ENCODE results near the gene NT5C3B. TPM values are rescaled to one million over a fixed set of nuclear protein-coding genes. Genes with fewer than 3 reads are reported as not detected.

Gene NT5C3B
- total RNA-seq, 1 experiment from 2014 or later = 120 TPM

DNA sequence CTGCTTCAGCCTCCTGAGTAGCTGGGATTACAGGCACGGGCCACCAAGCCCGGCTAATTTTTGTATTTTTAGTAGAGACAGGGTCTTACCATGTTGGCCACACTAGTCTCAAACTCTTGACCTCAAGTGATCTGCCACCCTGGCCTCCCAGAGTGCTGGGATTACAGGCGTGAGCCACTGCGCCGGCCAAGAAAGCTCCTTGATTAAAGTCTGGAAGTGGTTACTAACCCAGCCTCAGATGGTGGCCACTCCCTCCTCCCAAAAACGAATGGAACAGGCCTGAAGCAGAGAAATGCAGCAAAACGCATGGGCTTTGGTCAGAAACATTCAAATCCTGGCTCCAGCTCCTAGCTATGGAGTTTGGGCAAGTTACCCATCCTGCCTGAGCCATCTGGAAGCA lies 11.9 kb downstream of the NT5C3B start:
- no peaks in the 10 kb centered on the region for H3K9me3 ChIP-seq (replicated peaks)
- no peaks in the 10 kb centered on the region for H3K27me3 ChIP-seq
- peaks cover 25% of the 10 kb centered on the region; the same call in 1 of the 2 replicates for H3K36me3 ChIP-seq
- H3K4me3 ChIP-seq = no peak overlapping the region
- H3K4me1 ChIP-seq = no peaks in the 10 kb centered on the region
- DNase-seq = no peak
- H3K27ac ChIP-seq = no peak overlapping the region

DNA sequence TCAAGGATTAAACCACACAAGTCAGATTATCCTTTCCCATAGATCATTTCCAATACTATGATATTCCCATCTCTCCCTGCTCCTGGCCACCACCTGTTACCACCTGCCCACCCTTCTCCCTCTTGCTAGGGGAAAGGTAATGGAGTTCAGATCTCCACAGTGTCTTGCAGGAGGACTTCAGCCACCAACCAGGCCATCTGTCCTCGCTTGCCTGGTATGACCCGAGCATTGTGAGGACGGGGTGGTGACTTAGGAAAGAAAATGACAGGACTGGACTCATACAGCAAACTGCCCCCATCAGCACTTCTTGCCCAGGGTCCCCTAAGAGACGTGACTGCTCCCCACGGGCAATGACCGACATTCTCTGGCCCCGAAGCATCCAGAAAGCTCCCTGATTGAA lies 12.5 kb downstream of the NT5C3B start:
- no peaks in the 10 kb centered on the region for H3K9me3 ChIP-seq (replicated peaks)
- H3K27ac ChIP-seq = no peak overlapping the region
- no peaks in the 10 kb centered on the region for H3K27me3 ChIP-seq
- DNase-seq = no peak
- no peak overlapping the region for H3K4me3 ChIP-seq
- H3K4me1 ChIP-seq = no peaks in the 10 kb centered on the region
- peaks cover 25% of the 10 kb centered on the region; the same call in 1 of the 2 replicates for H3K36me3 ChIP-seq

DNA sequence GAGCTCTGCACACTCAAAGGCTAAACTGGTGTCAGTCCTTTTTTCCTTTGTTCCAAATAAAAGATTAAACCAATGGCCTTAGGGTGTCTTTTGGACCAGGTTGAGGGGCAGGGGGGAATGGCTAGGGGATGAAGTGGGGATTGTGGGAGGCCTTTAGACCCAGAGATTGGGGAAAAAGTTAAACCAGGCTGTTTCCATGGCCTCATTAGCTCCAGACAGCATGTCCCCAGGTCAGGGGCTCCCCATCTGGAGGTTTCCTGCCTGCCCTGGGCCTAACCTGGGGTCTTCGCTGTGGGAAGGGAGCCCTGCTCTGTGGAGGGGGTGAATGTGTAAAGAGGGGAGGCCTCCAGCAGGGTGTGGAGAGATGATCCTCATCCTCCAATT lies 12.9 kb downstream of the NT5C3B start:
- H3K9me3 ChIP-seq (replicated peaks) = no peaks in the 10 kb centered on the region
- no peaks in the 10 kb centered on the region for H3K27me3 ChIP-seq
- no peak overlapping the region for H3K4me3 ChIP-seq
- H3K27ac ChIP-seq = no peak overlapping the region
- H3K36me3 ChIP-seq = peaks cover 25% of the 10 kb centered on the region; the same call in 1 of the 2 replicates
- H3K4me1 ChIP-seq = no peaks in the 10 kb centered on the region
- no peak for DNase-seq

GRCh38 chr17:41822216-41823140 lies 13.6 kb downstream of the NT5C3B start:
- Histone ChIP-seq H3K27ac (no peak overlapping the region), H3K4me3 (no peak overlapping the region), H3K4me1 (no peaks in the 10 kb centered on the region)

GRCh38 chr17:41821776-41822175 lies 14.3 kb downstream of the NT5C3B start:
- no peak for DNase-seq
- Histone ChIP-seq H3K9me3 (replicated peaks) (no peaks in the 10 kb centered on the region), H3K27me3 (no peaks in the 10 kb centered on the region), H3K36me3 (peaks cover 21% of the 10 kb centered on the region; the same call in 1 of the 2 replicates), H3K27ac (no peak overlapping the region), H3K4me1 (no peaks in the 10 kb centered on the region), H3K4me3 (no peak overlapping the region)

More at GRCh38 chr17:41822216-41823140, 13.6 kb downstream of the NT5C3B start:
- DNase-seq = no peak
- H3K9me3 ChIP-seq (replicated peaks) = no peaks in the 10 kb centered on the region
- H3K27me3 ChIP-seq = no peaks in the 10 kb centered on the region
- H3K36me3 ChIP-seq = peaks cover 24% of the 10 kb centered on the region; the same call in 1 of the 2 replicates

DNA sequence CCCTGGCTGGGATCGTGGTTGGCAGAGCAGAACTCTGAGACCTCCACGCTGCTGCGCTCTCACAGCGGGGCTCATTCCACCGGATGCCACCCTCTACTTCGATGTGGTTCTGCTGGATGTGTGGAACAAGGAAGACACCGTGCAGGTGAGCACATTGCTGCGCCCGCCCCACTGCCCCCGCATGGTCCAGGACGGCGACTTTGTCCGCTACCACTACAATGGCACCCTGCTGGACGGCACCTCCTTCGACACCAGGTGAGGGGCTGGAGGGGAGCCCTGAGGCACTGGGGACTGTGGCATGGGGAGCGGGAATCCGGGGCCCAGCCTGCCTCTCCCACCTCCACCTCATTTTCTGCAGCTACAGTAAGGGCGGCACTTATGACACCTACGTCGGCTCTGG lies 18.0 kb downstream of the NT5C3B start:
- H3K4me1 ChIP-seq = no peaks in the 10 kb centered on the region
- H3K36me3 ChIP-seq = peaks cover 10% of the 10 kb centered on the region; the same call in 1 of the 2 replicates
- no peak overlapping the region for H3K4me3 ChIP-seq
- H3K9me3 ChIP-seq (replicated peaks) = no peaks in the 10 kb centered on the region
- no peak overlapping the region for H3K27ac ChIP-seq
- DNase-seq = no peak
- H3K27me3 ChIP-seq = no peaks in the 10 kb centered on the region

DNA sequence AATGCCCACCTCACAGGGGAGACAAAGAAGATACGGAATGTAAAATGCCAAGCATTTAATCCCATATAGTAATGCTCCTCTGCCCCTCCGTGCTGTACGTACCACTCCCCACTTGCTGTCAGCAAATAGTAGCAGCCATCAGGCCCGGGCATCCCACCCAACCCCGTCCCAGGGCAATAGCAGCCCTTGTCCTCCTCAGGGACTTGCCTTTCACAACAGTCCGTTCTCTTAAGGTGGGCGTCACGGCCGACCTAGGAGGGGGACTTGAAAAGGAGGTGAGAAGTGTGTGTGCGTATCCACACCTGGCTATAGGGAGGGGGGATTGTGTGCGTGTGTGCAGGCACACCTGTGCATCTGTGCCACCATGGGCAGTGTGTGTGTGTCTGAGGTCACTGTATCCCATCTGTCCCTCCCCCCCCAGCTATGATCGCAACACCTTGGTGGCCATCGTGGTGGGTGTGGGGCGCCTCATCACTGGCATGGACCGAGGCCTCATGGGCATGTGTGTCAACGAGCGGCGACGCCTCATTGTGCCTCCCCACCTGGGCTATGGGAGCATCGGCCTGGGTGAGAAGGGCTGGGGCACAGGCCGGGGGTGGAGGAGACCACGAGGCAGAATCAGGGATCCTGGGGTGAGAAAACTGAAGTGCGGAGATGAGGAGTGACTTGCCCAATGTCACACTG lies 19.3 kb downstream of the NT5C3B start:
- no peaks in the 10 kb centered on the region for H3K9me3 ChIP-seq (replicated peaks)
- H3K36me3 ChIP-seq = peaks cover 10% of the 10 kb centered on the region; the same call in 1 of the 2 replicates
- no peak for DNase-seq
- H3K4me1 ChIP-seq = no peaks in the 10 kb centered on the region
- H3K27me3 ChIP-seq = no peaks in the 10 kb centered on the region
- H3K4me3 ChIP-seq = no peak overlapping the region
- H3K27ac ChIP-seq = no peak overlapping the region

DNA sequence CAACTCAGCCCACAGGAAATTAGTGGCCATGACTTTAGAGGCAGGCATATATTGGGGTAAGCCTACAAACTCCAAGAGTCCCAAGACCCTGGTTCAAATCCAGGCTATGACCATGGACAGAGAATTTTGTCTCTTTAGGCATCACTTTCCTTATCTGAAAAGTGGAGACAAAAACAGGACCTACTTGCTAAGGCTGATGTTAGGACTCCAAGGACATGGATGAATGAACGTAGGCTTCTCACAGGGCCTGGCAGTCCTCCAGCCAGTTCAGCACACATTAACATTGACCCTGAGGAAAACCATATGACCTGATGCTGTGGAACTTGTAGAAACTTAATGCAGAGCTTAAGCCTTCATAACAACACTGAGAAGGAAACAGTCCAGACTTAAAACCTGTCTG lies 21.8 kb downstream of the NT5C3B start:
- Histone ChIP-seq H3K9me3 (replicated peaks) (no peaks in the 10 kb centered on the region), H3K27me3 (no peaks in the 10 kb centered on the region), H3K27ac (no peak overlapping the region), H3K4me1 (no peaks in the 10 kb centered on the region), H3K4me3 (peak overlapping the region; percentile 72), H3K36me3 (peaks cover 5% of the 10 kb centered on the region; the same call in 1 of the 2 replicates)
- no peak for DNase-seq

- H3K27me3 ChIP-seq = no peaks in the 10 kb centered on the region
- no peak overlapping the region; the same call in 1 of the 2 replicates for H3K27ac ChIP-seq
- peak overlapping the region; percentile 72 for H3K4me3 ChIP-seq
- H3K4me1 ChIP-seq = no peaks in the 10 kb centered on the region
- DNase-seq = no peak
- no peaks in the 10 kb centered on the region for H3K9me3 ChIP-seq (replicated peaks)
- peaks cover 5% of the 10 kb centered on the region; the same call in 1 of the 2 replicates for H3K36me3 ChIP-seq
Measured at GRCh38 chr17:41813699-41814124, 22.3 kb downstream of the NT5C3B start.

DNA sequence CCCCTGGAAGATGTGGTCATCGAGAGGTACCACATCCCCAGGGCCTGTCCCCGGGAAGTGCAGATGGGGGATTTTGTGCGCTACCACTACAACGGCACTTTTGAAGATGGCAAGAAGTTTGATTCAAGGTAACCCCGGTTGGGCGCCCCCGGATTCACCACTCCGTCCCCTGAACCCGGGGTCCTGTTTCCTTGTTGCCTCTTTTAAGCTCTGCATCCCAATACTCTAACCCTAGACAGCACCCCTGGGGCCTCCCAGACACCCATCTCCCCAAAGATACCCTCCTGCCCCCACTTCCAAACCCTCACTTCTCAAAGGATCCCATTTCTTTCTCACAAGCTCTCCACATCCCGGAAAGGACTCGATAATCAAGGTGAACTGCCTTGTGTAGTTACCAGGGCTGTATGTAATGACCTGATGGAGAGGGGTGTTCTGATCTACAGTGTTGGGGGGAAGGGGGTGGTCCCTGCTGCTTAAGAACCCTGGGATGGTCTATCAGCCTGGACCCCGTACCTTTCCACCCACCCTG lies 22.8 kb downstream of the NT5C3B start:
- Histone ChIP-seq H3K4me3 (peak overlapping the region; percentile 72), H3K27me3 (no peaks in the 10 kb centered on the region), H3K36me3 (0 out of 2 replicates have a peak, but pooled peaks cover 5% of the 10 kb centered on the region), H3K27ac (peak overlapping the region; percentile 53), H3K4me1 (no peaks in the 10 kb centered on the region), H3K9me3 (replicated peaks) (no peaks in the 10 kb centered on the region)
- DNase-seq = no peak

GRCh38 chr17:41812381-41813151 lies 23.5 kb downstream of the NT5C3B start, which contains the start of gene FKBP10:
TSS of gene FKBP10 (plus strand) at chr17:41813004. CDS start at chr17:41813035, 31 bp downstream.
- Histone ChIP-seq H3K27me3 (no peaks in the 10 kb centered on the region), H3K4me3 (peak within 1 kb of the TSS; percentile 72), H3K4me1 (no peaks in the 10 kb centered on the region), H3K36me3 (0 out of 2 replicates have a peak, but pooled peaks cover 3% of the 10 kb centered on the region), H3K27ac (peak within 1 kb of the TSS; percentile 53), H3K9me3 (replicated peaks) (no peaks in the 10 kb centered on the region)
- DNase-seq = peak; percentile 87 to 88

DNA sequence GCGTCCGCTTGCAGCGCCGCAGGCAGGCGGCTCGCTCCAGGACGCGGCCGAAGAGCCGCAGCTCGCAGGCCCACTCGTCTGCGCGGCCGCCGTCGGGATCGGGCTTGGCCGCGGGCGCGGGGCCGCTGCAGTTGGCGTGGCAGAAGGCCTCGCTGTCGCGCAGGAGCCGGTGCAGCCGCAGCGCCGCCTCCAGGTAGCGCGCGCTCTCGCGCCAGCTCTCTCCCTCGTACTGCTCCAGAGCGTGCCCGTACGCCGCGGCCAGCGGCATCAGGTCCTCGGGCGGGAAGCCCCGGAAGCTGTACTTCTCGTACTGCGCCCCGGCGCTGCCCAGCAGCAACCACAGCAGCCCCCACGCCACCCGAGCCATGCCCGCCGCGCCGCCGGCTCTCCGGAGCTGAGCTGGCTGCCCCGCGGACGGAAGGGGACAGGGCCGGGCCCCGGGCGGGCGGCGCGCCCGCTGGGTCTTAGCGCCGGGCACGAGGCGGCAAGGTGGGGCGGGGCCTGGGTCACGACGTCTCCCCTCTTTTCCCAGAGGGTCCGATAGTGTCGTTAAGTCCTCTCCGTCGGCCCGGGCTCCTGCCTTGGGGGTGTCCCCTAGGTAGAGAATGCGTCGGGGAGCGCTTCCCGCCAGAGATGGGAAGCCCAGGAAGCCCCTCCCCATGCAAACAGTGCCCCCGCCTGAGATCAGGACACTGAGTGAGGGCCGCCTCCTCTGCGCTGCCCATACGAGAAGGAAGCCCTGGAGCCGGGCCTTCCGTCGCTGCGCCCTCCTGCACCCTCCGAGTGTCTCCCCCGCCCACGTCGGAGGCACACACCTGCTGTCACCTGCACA lies 24.3 kb downstream of the NT5C3B start, which contains the start of gene P3H4:
P3H4 (minus strand) TSS at position 401 of the 832 bp plus-strand sequence; CDS start at position 367, 34 bp downstream.
- Histone ChIP-seq H3K4me1 (no peaks in the 10 kb centered on the region), H3K27me3 (no peaks in the 10 kb centered on the region), H3K36me3 (0 out of 2 replicates have a peak, but pooled peaks cover 3% of the 10 kb centered on the region), H3K9me3 (replicated peaks) (no peaks in the 10 kb centered on the region), H3K4me3 (peak within 1 kb of the TSS; percentile 72), H3K27ac (peak within 1 kb of the TSS; percentile 53)
- DNase-seq = peak; percentile 71 to 78
